Endothelial cell of umbilical vein (primary cell): ENCODE data around the gene COL18A1. TPM values are rescaled to one million over a fixed set of nuclear protein-coding genes. Genes with fewer than 3 reads are reported as not detected.

Experiments used
- BruUV-seq: library from RNA; stranded (reverse); fragments of 400-500 nt; replicated peaks from 2 replicates; lab custom pipeline; 2021; lab: Mats Ljungman, UMichigan
- CTCF ChIA-PET: fragments of 300-600, 350-600 bp; sonication (Branson Sonifier 250); formaldehyde crosslinking; loops from one replicate; lab custom pipeline; 2021; ENCODE audit warnings: antibody characterized with exemption, inconsistent platforms; lab: Charles Lee
- POLR2A ChIA-PET: fragments of 300-600, 350-600 bp; sonication (Branson Sonifier 250); formaldehyde crosslinking; loops from one replicate; lab custom pipeline; 2021; ENCODE audit warnings: antibody characterized with exemption, inconsistent platforms; lab: Charles Lee
- DNase-seq: peaks from one replicate; pipeline ENCODE4 v3.0.0-alpha.2; 2011; ENCODE audit warnings: low read depth, low spot score
- FAIRE-seq: peaks from 2 replicates; lab custom pipeline; 2011; peaks lifted over from hg19 to GRCh38; lab: Jason Lieb, UNC
- H2AFZ ChIP-seq: 2 replicates; pipeline ENCODE4 v1.6.0; 2012; ENCODE audit warnings: low read depth, low read length, control low read depth, inconsistent platforms
- H3K27ac ChIP-seq: 2 replicates; pipeline ENCODE4 v1.5.1; 2011; ENCODE audit warnings: low read depth, mild to moderate bottlenecking, control low read depth, low read length, moderate library complexity; ENCODE audit not compliant: insufficient read depth
- H3K27me3 ChIP-seq, 2 experiments: 2 replicates each; pipeline versions ENCODE4 v1.6.0 to v1.6.1; 2011; ENCODE audit warnings: low read length in 2 of 2, mixed read lengths in 1 of 2; ENCODE audit not compliant: control insufficient read depth in 2 of 2, insufficient read depth in 2 of 2
- H3K36me3 ChIP-seq, 2 experiments: 2 replicates in 1 of 2; 3 replicates in 1 of 2; pipeline ENCODE4 v1.5.1; 2011; ENCODE audit warnings: low read length in 2 of 2, mild to moderate bottlenecking in 1 of 2, moderate library complexity in 1 of 2; ENCODE audit not compliant: control insufficient read depth in 2 of 2, insufficient read depth in 2 of 2; ENCODE audit errors: extremely low read depth in 1 of 2
- H3K4me1 ChIP-seq: 3 replicates; pipeline ENCODE4 v1.5.1; 2011; ENCODE audit warnings: mild to moderate bottlenecking, low read length; ENCODE audit not compliant: control insufficient read depth, insufficient read depth; ENCODE audit errors: extremely low read depth
- H3K4me2 ChIP-seq: 2 replicates; pipeline ENCODE4 v1.6.1; 2011; ENCODE audit warnings: low read length, control low read depth, mixed read lengths; ENCODE audit not compliant: insufficient read depth
- H3K4me3 ChIP-seq, 3 experiments: fragments of 200-600 bp in 1 of 3; sonication (generic), shearing (Covaris generic) in 1 of 3; replicated peaks in 1 of 3; 2 replicates each; pipeline ENCODE4 v1.5.1; 2011 to 2016; ENCODE audit warnings: control low read depth in 3 of 3, low read length in 3 of 3, mild to moderate bottlenecking in 2 of 3, inconsistent platforms in 1 of 3, low read depth in 1 of 3, moderate library complexity in 1 of 3; ENCODE audit not compliant: insufficient read depth in 1 of 3
- H3K79me2 ChIP-seq: 2 replicates; pipeline ENCODE4 v1.6.0; 2012; ENCODE audit warnings: low read length, inconsistent platforms; ENCODE audit not compliant: control insufficient read depth, insufficient read depth
- H3K9ac ChIP-seq: replicated peaks from 2 replicates; pipeline ENCODE3; 2011; ENCODE audit warnings: low read length, control low read depth; ENCODE audit not compliant: insufficient read depth; ENCODE audit errors: extremely low read depth
- H3K9me1 ChIP-seq: replicated peaks from 3 replicates; pipeline ENCODE4 v1.6.0; 2011; ENCODE audit warnings: mild to moderate bottlenecking, low read length; ENCODE audit not compliant: control insufficient read depth, insufficient read depth; ENCODE audit errors: extremely low read depth
- H3K9me3 ChIP-seq: replicated peaks from 2 replicates; pipeline ENCODE4 v1.5.1; 2012; ENCODE audit warnings: low read length, inconsistent platforms; ENCODE audit not compliant: control insufficient read depth, insufficient read depth
- H4K20me1 ChIP-seq: replicated peaks from 2 replicates; pipeline ENCODE3; 2011; ENCODE audit warnings: mild to moderate bottlenecking, low read length; ENCODE audit not compliant: control insufficient read depth, insufficient read depth; ENCODE audit errors: extremely low read depth
- CTCF ChIP-seq, 2 donors: IDR thresholded peaks; 1 replicate in 1 of 2; 2 replicates in 1 of 2; pipeline ENCODE4 v1.5.1; 2011; ENCODE audit warnings: low read length in 2 of 2, mild to moderate bottlenecking in 2 of 2, moderate library complexity in 2 of 2, control low read depth in 1 of 2, inconsistent platforms in 1 of 2, low read depth in 1 of 2; ENCODE audit not compliant: insufficient read depth in 1 of 2; ENCODE audit errors: extremely low read depth in 1 of 2
- EZH2 ChIP-seq: IDR thresholded peaks from 2 replicates; pipeline ENCODE4 v1.6.1; 2012; ENCODE audit warnings: borderline replicate concordance, low read depth, mild to moderate bottlenecking, moderate library complexity, low read length, inconsistent platforms; ENCODE audit not compliant: severe bottlenecking
- FOS ChIP-seq: IDR thresholded peaks from 2 replicates; pipeline ENCODE4 v1.6.1; 2011; ENCODE audit warnings: mild to moderate bottlenecking, low read length, moderate library complexity, borderline replicate concordance; ENCODE audit not compliant: insufficient read depth
- GATA2 ChIP-seq: IDR thresholded peaks from 2 replicates; pipeline ENCODE4 v1.7.0; 2011; ENCODE audit warnings: low read depth, mild to moderate bottlenecking, moderate library complexity, mixed read lengths, low read length; ENCODE audit not compliant: insufficient read length, insufficient read depth
- JUN ChIP-seq: IDR thresholded peaks from 2 replicates; pipeline ENCODE4 v1.6.1; 2011; ENCODE audit warnings: borderline replicate concordance, low read depth; ENCODE audit not compliant: insufficient read length, insufficient read depth
- MYC ChIP-seq: IDR thresholded peaks from one replicate; pipeline ENCODE4 v1.6.1; 2011; ENCODE audit warnings: mild to moderate bottlenecking, low read depth, low read length
- POLR2A ChIP-seq: IDR thresholded peaks from 2 replicates; pipeline ENCODE4 v1.6.1; 2012; ENCODE audit warnings: low read depth, mild to moderate bottlenecking, control low read depth, low read length
- POLR2AphosphoS5 ChIP-seq: IDR thresholded peaks from 2 replicates; pipeline ENCODE4 v1.6.1; 2012; ENCODE audit warnings: low read depth, mild to moderate bottlenecking, control low read depth, low read length, moderate library complexity; ENCODE audit not compliant: insufficient read depth
- dilution Hi-C: fragments of 300-500 bp; cut with MboI; formaldehyde crosslinking; loops from one replicate; pipeline ENCODE4 v1.15.0; 2019; ENCODE audit warnings: low sequenced_read_pairs; ENCODE audit not compliant: extremely low pct_ligation_motif_present
- intact Hi-C: fragments of 100-400 bp; cut with micrococcal nuclease; formaldehyde crosslinking; loops from one replicate; pipeline ENCODE4 v1.10.0; 2022
- polyA plus RNA-seq, 4 experiments: library from polyadenylated mRNA; depleted of rRNA in 3 of 4; stranded (reverse) in 3 of 4; unstranded in 1 of 4; fragments of >200 nt; gene quantifications; 2 replicates each; pipeline versions ENCODE4 v1.2.1 to v1.2.3, GENCODE V29; 2011 to 2012; ENCODE audit warnings: missing spikeins in 1 of 4
- total RNA-seq: library from RNA; stranded (reverse); gene quantifications from 2 replicates; pipeline ENCODE4 v1.2.3, GENCODE V29; 2021
- TF ChIP-seq, protein P1 (sequence below): IDR thresholded peaks from 2 replicates; pipeline ENCODE4 v1.6.1; 2011; ENCODE audit not compliant: insufficient read depth, insufficient read length

COL18A1 gene
- total and polyA plus RNA-seq, 2 donors (not counting 3 experiments of a cell fraction or from before 2014, with no cell fraction given), result 198 to 252 TPM

GRCh38 chr21:45481977-45482898 lies 77.3 kb downstream of the COL18A1 start:
- H3K36me3 ChIP-seq, result peaks cover 3 to 44% of the 10 kb centered on the region in 2 experiments
- H3K9ac ChIP-seq, result no peak overlapping the region
- FAIRE-seq (no peak), DNase-seq (no peak)
- H3K9me1 ChIP-seq, result no peaks in the 10 kb centered on the region
- no peak overlapping the region for H3K4me3 ChIP-seq
- POLR2A ChIA-PET, result no interaction called here
- no peaks in the 10 kb centered on the region for H3K27me3 ChIP-seq
- intact Hi-C loops, result no loop called here
- TF ChIP-seq MYC (no peak), POLR2A (no peak), FOS (no peak), CTCF (IDR thresholded peaks at IDR 0.05; ENCODE audit: extremely low read depth in 1 of 2, insufficient read depth in 1 of 2, low read depth in 1 of 2, low read length in 2 of 2) (no peak), EZH2 (no peak), JUN (no peak), GATA2 (no peak), POLR2AphosphoS5 (no peak)
- TF ChIP-seq, protein P1, sequence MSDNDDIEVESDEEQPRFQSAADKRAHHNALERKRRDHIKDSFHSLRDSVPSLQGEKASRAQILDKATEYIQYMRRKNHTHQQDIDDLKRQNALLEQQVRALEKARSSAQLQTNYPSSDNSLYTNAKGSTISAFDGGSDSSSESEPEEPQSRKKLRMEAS, result no peak
- CTCF ChIA-PET, result no interaction called here
- H3K9me3 ChIP-seq, result no peaks in the 10 kb centered on the region
- H3K4me2 ChIP-seq, result no peak overlapping the region
- H3K4me1 ChIP-seq, result peaks cover 6% of the 10 kb centered on the region
- H3K27ac ChIP-seq, result no peak overlapping the region
- H4K20me1 ChIP-seq, result no peaks in the 10 kb centered on the region
- H2AFZ ChIP-seq, result no peak overlapping the region
- dilution Hi-C loops, result no loop called here
- BruUV-seq, result no TSS peak
- H3K79me2 ChIP-seq, result no peaks in the 10 kb centered on the region
